Erythroblast (primary cell): ENCODE data around the gene GJB3.
"Not testable (repeated sequence)": the region's sequence is repeated elsewhere in the genome, so short reads cannot be mapped to it uniquely, and the experiment has no call there.

Experiments
- DNase-seq, 2 experiments: peaks; one replicate each; lab custom pipeline; 2025; lab: John Stamatoyannopoulos, UW
- GATA1 ChIP-seq: IDR thresholded peaks from 2 replicates; pipeline ENCODE4 v1.6.1; 2011; ENCODE audit warnings: low read depth, mild to moderate bottlenecking, control low read depth, low read length, moderate library complexity
- POLR2A ChIP-seq: IDR thresholded peaks from 2 replicates; pipeline ENCODE4 v1.6.1; 2011; ENCODE audit warnings: mild to moderate bottlenecking, low read length

Gene GJB3

GRCh38 chr1:34803770-34804169, 22.8 kb downstream of the GJB3 start:
- TF ChIP-seq POLR2A (no peak), GATA1 (no peak)

GRCh38 chr1:34806396-34806795, 25.4 kb downstream of the GJB3 start:
- no peak for TF ChIP-seq GATA1
- TF ChIP-seq POLR2A: no peak
- DNase-seq: no peak

More at GRCh38 chr1:34803770-34804169, 22.8 kb downstream of the GJB3 start:
- no peak for DNase-seq

- TF ChIP-seq GATA1 (no peak), POLR2A (no peak)
- DNase-seq: no peak
Measured at GRCh38 chr1:34808051-34808810, 27.2 kb downstream of the GJB3 start.

- not testable (repeated sequence) for DNase-seq
Measured at GRCh38 chr1:34810781-34811180, 29.8 kb downstream of the GJB3 start.

GRCh38 chr1:34816332-34816731, 35.3 kb downstream of the GJB3 start:
- TF ChIP-seq POLR2A (no peak), GATA1 (no peak)
- DNase-seq: no peak

- DNase-seq: no peak
- TF ChIP-seq POLR2A (no peak), GATA1 (no peak)
Measured at GRCh38 chr1:34816778-34817177, 35.8 kb downstream of the GJB3 start.

- DNase-seq: not testable (repeated sequence)
Measured at GRCh38 chr1:34818862-34819261, 37.8 kb downstream of the GJB3 start.

GRCh38 chr1:34822202-34822601, 41.2 kb downstream of the GJB3 start:
- no peak for DNase-seq
- no peak for TF ChIP-seq POLR2A
- TF ChIP-seq GATA1: no peak

GRCh38 chr1:34824817-34825454, 43.9 kb downstream of the GJB3 start:
- DNase-seq: no peak
- no peak for TF ChIP-seq GATA1

GRCh38 chr1:34825455-34826091, 44.6 kb downstream of the GJB3 start:
- no peak for TF ChIP-seq GATA1
- no peak for DNase-seq

- no peak for DNase-seq
Measured at GRCh38 chr1:34827341-34827941, 46.4 kb downstream of the GJB3 start.

GRCh38 chr1:34828611-34829010, 47.6 kb downstream of the GJB3 start:
- no peak for TF ChIP-seq GATA1
- no peak for TF ChIP-seq POLR2A
- DNase-seq: no peak

More at GRCh38 chr1:34827341-34827941, 46.4 kb downstream of the GJB3 start:
- TF ChIP-seq POLR2A: no peak
- TF ChIP-seq GATA1: no peak

GRCh38 chr1:34829250-34829649, 48.2 kb downstream of the GJB3 start:
- TF ChIP-seq POLR2A: no peak
- no peak for TF ChIP-seq GATA1
- no peak for DNase-seq

- DNase-seq: no peak
- TF ChIP-seq GATA1: no peak
- no peak for TF ChIP-seq POLR2A
Measured at GRCh38 chr1:34831721-34832246, 50.8 kb downstream of the GJB3 start.
